Gastroesophageal sphincter (tissue), 3 donors: Measurements from ENCODE around the gene NUCB1.

Source experiments
- CTCF ChIP-seq, 4 experiments: fragments of 200-600 bp in 2 of 4; fragments of 450-650 bp in 2 of 4; sonication (generic) in 1 of 4; IDR thresholded peaks; one replicate each; pipeline ENCODE4 v1.5.1; 2017 to 2019; ENCODE audit warnings: antibody characterized with exemption in 4 of 4, mild to moderate bottlenecking in 2 of 4, moderate library complexity in 2 of 4
- EP300 ChIP-seq: sonication (generic); formaldehyde crosslinking; IDR thresholded peaks from one replicate; pipeline ENCODE4 v1.6.1; 2017; ENCODE audit warnings: antibody characterized with exemption, mild to moderate bottlenecking
- POLR2AphosphoS5 ChIP-seq: sonication (generic); formaldehyde crosslinking; IDR thresholded peaks from one replicate; pipeline ENCODE4 v1.6.1; 2017; ENCODE audit warnings: antibody characterized with exemption

- no peak for TF ChIP-seq CTCF (IDR thresholded peaks at IDR 0.05)
- TF ChIP-seq POLR2AphosphoS5 = no peak
- TF ChIP-seq EP300 = no peak
Measured at GRCh38 chr19:48900477-48901406, 630 bp downstream of the NUCB1 start.
